ENCODE data around the gene NANOS3. TPM values are rescaled to one million over a fixed set of nuclear protein-coding genes. Genes with fewer than 3 reads are reported as not detected.

Gene NANOS3
- polyA plus RNA-seq, 1 experiment: 0.20 TPM

DNA sequence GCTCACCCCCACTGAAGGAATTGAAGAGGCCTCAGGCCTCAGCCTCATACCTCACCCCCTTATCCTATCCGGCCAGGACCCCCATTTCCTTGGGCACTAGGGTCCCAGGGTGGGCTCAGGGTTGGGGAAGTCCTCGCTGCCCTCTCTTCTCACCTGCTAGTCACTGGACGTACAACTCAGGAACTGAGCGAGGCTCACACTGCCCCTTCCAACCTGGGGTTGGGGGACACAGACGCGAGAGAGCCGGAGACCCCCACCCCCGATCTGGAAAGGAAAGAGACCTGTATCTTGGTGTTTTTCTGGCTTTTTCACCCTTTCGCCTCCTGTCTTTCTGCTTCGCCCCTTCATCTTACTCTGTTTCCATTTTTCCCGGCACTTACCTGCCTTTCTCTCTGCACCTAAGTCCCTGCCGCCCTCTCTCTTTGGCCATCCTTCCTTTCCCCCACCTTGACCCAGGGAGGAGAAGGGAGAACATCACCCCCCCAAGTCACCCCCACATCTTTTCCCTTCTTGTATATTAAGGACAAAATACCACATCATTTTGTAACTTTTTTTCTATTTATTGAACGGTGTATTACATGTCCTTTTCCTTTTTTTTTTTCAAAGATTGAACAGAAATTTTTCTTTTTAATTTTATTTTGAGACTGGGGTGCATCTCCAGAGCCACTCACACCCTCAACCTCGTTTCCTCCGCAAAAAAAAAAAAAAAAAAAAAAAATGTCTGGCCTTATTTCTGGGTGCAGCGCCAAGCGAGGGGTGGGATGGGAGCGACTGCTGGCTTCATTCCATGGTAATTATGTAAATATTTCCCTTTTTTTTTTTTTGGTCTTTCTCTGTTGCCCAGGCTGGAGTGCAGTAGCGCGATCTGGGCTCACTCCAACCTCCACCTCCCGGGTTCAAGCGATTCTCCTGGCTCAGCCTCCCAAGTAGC, 45.1 kb upstream of the NANOS3 start:
- peaks cover 41% of the 10 kb centered on the region for H3K36me3 ChIP-seq (ENCODE audit: control insufficient read depth, insufficient read depth, low read length)
- no peak overlapping the region for H3K4me3 ChIP-seq (ENCODE audit: low read depth, low read length)
- POLR2A ChIA-PET: interaction anchor here (1.0 kb wide), 1 partner anchor 34 kb away, joined by 4 read pairs; no protein-coding TSS in a partner anchor
- H3K27me3 ChIP-seq (ENCODE audit: control insufficient read depth, insufficient read depth, low read length): no peaks in the 10 kb centered on the region
- CTCF ChIA-PET: interaction anchor here (1.0 to 1.1 kb wide), 2 partner anchors 30 to 50 kb away, joined by 3 to 5 read pairs; no protein-coding TSS in a partner anchor
- DNase-seq (ENCODE audit: low read depth): no peak
- TF ChIP-seq, protein P1, sequence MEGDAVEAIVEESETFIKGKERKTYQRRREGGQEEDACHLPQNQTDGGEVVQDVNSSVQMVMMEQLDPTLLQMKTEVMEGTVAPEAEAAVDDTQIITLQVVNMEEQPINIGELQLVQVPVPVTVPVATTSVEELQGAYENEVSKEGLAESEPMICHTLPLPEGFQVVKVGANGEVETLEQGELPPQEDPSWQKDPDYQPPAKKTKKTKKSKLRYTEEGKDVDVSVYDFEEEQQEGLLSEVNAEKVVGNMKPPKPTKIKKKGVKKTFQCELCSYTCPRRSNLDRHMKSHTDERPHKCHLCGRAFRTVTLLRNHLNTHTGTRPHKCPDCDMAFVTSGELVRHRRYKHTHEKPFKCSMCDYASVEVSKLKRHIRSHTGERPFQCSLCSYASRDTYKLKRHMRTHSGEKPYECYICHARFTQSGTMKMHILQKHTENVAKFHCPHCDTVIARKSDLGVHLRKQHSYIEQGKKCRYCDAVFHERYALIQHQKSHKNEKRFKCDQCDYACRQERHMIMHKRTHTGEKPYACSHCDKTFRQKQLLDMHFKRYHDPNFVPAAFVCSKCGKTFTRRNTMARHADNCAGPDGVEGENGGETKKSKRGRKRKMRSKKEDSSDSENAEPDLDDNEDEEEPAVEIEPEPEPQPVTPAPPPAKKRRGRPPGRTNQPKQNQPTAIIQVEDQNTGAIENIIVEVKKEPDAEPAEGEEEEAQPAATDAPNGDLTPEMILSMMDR (IDR thresholded peaks at IDR 0.05; ENCODE audit: insufficient read depth, low read depth, low read length): no peak

DNA sequence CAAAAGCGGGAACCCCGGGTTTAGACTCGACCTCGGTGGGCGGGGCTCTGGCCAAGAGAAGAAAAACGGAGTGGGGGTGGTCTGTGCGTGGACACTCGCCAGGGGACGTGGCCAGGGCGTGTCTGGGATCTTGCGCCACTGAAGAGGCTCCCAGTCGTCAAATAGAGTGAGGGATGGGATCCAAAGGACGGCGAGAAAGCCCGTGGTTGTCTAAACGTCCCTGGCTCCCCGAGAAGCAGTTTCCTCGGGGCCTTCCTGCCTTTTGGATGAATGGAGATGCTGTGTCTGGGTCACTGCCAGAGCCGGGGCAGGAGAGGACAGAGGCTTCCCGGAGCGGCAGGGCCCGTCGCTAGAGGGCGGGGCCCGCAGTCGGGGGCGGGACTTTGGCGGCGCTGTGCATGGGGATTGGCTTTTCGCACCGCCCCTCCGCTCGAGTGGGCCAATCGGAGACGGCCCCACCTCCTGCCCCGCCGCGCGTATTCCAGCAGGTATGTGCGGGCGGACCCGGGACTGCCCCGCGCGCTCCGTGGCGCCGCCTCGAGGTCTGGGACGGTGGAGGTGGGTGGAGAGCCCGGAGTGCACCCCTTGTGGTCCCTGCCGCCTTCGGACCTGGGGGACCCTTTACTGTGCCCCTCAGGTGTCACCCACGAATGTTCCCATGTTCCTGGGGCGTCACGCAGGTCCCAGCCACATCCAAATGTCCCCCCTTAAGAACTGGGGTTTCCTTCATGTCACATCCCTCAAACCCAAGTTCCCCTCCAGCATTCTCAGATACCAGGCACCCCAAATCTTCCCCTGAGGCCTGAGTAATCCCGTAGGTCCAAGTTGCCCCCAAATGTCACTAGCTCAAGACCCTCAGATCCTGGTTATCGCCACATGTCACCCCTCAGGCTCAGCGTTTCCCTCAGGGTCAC, 43.3 kb upstream of the NANOS3 start:
- Histone ChIP-seq H3K27me3 (ENCODE audit: control insufficient read depth, insufficient read depth, low read length) (no peaks in the 10 kb centered on the region), H3K4me3 (ENCODE audit: low read depth, low read length) (no peak overlapping the region), H3K36me3 (ENCODE audit: control insufficient read depth, insufficient read depth, low read length) (peaks cover 34% of the 10 kb centered on the region)
- CTCF ChIA-PET: interaction anchor here (0.8 to 7.3 kb wide), 4 partner anchors 10 to 37 kb away, joined by 3 to 64 read pairs (median 5); no protein-coding TSS in a partner anchor
- POLR2A ChIA-PET: interaction anchor here (0.5 to 1.0 kb wide), 2 partner anchors 28 to 36 kb away, joined by 3 to 4 read pairs; no protein-coding TSS in a partner anchor
- no peak for DNase-seq (ENCODE audit: low read depth)
- TF ChIP-seq, protein P1 (IDR thresholded peaks at IDR 0.05; ENCODE audit: insufficient read depth, low read depth, low read length): peak; percentile 66

DNA sequence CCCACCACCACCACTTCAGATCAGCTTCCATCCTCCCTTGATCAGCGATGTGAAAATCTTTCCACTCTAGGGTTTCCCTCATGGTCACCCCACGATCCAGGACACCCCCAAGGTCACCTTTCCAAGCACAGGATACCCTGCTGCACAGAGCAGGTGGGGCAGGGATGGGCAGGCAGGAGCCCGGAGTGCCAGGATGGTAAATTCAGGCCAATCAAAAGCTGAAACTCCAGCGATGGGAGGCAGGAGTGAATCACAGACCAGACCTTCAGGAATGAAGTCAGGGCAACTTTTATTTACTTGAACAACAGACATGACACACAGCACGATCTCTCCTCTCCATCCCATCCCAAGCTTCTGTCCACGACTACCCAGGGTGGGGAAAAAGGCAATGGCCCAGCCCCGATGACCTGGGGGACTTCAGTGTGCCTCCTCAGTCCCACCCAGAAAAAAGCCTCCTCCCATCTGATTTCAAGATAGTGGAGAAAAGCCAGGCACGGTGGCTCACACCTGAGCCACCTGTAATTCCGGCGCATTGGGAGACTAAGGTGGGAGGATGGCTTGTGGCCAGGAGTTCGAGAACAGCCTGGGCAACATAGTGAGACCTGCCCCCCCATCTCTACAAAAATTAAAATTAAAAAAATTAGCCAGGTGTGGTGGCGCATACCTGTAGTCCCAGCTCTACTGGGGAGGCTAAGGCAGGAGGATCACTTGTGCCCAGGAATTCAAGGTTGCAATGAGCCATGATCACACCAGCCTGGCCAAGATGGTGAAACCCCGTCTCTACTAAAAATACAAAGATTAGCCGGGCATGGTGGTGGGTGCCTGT, 42.5 kb upstream of the NANOS3 start:
- ChIA-PET POLR2A (interaction anchor here (0.5 kb wide), 1 partner anchor 27 kb away, joined by 3 read pairs; no protein-coding TSS in a partner anchor), CTCF (interaction anchor here (0.7 to 7.3 kb wide), 3 partner anchors 17 to 38 kb away, joined by 3 to 64 read pairs (median 4); no protein-coding TSS in a partner anchor)
- DNase-seq (ENCODE audit: low read depth): no peak
- H3K4me3 ChIP-seq (ENCODE audit: low read depth, low read length): no peak overlapping the region
- TF ChIP-seq, protein P1 (IDR thresholded peaks at IDR 0.05; ENCODE audit: insufficient read depth, low read depth, low read length): no peak
- peaks cover 37% of the 10 kb centered on the region for H3K36me3 ChIP-seq (ENCODE audit: control insufficient read depth, insufficient read depth, low read length)
- H3K27me3 ChIP-seq (ENCODE audit: control insufficient read depth, insufficient read depth, low read length): no peaks in the 10 kb centered on the region

- TF ChIP-seq, protein P1 (IDR thresholded peaks at IDR 0.05; ENCODE audit: insufficient read depth, low read depth, low read length): no peak
- CTCF ChIA-PET: interaction anchor here (0.6 to 7.3 kb wide), 8 partner anchors 13 to 238 kb away, joined by 3 to 64 read pairs (median 3); no protein-coding TSS in a partner anchor
- no peak for DNase-seq (ENCODE audit: low read depth)
- Histone ChIP-seq H3K36me3 (ENCODE audit: control insufficient read depth, insufficient read depth, low read length) (peaks cover 28% of the 10 kb centered on the region), H3K27me3 (ENCODE audit: control insufficient read depth, insufficient read depth, low read length) (no peaks in the 10 kb centered on the region), H3K4me3 (ENCODE audit: low read depth, low read length) (no peak overlapping the region)
- POLR2A ChIA-PET: no interaction called here
These were observed 40.9 kb upstream of the NANOS3 start for GRCh38 chr19:13835791-13836723.
